ENCODE measurements around the gene NOC2L.

Gene NOC2L

GRCh38 chr1:913491-914130, 45.4 kb downstream of the NOC2L start:
- DNase-seq = peak; percentile 28

GRCh38 chr1:912740-913301, 46.2 kb downstream of the NOC2L start:
- DNase-seq = peak; percentile 26

DNA sequence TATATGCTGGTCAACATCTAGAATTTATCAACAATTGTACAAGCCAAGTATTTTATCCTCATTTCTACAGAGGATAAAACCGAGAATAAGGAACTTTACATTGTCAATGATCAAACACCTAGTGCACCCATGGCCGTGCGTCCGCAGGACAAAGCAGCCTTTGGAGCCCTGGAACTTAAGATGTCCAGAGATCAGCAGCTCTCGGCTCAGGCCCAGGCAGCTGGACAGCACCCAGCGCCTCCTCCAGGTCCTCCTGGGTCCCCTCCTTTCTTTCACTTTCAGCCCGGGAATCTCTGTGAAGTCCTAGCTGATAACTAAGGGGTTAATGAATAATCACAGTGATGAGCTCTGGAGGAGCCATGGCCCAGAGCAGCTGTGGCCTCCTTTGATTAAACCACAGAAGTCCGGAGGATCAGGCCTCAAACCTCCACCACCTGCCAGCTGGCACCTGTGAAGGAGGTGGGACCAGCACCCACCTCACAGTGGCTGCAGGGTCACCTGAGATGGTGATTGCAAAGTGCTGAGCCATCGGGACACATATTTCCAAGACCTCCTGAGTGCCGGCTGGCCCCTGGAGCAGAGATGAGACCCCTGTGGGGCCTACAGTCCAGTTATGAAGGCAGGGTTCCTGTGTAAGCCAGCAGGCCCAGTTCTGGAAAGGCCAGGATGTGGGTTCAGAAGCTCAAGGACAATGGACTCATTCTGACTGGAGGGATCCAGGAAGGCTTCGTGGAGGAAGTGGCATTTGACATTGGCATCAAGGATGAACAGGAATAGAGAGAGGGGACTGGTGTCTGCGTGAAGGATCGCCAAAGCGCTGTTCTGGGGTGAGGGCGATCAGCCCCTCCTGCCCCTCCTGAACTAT, 46.9 kb downstream of the NOC2L start:
- DNase-seq = peak; percentile 20

DNA sequence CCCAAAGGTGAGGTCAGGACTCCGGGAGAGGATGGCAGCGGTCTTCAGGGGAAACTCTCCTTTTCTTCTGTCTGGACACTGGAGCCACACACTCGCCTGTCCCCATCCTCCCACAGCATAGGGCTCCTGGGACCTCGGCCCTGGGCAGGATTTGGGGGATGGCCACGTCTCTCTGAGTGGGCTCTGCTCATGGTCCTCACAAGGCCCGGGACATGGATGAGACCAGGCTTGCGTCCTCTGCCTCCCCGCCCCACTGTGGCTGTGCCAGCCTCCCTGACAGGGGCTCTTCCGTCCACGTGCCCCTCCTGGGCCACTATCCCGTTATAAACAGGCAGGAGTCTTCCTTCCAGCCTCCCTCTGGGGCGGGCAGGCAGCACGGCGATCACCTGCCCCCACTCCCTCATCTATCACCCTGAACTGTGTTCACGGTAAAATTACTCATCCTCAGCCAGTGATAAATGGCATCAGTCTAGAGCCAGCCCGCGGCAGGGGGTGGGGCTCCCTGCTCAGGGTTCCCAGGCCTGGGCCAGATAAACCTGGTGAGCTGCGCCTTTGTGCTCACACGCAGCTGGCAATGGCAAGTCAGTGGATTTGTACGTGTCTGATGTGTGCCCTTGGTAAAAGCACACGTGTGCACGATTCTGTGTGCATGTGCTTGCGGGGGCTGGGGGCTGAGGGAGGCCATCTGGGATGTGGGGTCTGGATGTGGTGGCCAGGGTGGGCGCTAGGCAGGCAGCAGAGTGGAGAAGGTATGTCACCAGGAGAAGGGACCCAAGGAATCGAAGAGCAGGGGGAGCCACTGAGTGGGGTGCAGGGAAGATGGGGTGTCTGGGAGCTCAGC, 48.0 kb downstream of the NOC2L start:
- DNase-seq = peak; percentile 35

DNA sequence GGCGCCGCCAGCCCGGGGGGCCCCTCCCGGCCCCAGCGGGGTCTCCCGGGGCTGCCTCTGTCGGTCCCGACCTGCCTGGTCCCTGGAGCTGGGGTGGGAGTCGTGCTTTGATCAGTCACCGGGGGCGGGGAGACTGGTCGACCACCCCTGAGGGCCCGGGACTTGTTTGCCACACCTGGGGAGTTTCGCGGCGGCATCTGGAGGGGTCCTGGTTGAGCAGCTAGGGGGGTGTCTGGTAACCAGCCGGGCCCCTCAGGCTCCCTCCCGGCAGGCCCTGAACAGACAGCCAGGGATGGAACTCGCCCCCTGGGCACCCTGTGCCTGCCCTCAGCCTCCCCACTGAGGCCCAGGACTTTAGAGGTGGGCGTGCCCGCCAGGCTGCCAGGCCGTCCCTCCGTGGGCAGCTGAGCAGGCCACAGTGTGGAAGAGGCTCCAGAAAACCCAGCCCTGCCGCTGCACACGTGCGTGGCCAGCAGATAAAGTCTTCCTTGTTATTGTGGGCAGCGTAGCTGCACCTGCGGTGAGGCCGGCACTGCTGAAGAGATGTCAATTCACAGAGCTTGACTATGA, 48.7 kb downstream of the NOC2L start:
- DNase-seq = peak; percentile 46

DNA sequence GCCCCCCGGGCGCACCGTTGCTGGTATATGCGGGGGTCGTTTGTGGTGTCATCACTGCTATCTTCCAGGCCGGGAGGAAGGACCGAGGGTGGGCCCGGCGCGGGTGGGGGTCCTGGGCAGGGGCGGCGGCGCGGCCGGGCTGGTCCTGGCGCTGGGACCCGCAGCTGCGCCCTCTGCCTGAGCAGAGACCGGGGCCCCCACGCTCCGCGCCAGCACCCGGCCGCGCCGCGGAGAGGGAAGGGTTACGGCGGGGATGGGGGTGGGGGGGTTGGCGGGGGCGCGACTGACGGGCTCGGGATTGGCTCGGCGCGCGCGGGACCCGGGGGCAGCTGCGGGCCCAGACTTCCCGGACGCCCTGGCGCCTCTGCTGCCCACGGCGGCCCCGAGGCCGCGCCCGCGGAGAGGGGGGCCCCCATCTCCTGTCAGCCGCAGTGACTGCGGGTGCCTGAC, 49.2 kb downstream of the NOC2L start:
- no peak for DNase-seq

- DNase-seq = no peak
Measured at GRCh38 chr1:908661-909060, 50.4 kb downstream of the NOC2L start.

GRCh38 chr1:907611-908451, 51.2 kb downstream of the NOC2L start:
- DNase-seq = peak; percentile 32

- peak; percentile 33 for DNase-seq
Measured at GRCh38 chr1:906600-907420, 52.2 kb downstream of the NOC2L start.

DNA sequence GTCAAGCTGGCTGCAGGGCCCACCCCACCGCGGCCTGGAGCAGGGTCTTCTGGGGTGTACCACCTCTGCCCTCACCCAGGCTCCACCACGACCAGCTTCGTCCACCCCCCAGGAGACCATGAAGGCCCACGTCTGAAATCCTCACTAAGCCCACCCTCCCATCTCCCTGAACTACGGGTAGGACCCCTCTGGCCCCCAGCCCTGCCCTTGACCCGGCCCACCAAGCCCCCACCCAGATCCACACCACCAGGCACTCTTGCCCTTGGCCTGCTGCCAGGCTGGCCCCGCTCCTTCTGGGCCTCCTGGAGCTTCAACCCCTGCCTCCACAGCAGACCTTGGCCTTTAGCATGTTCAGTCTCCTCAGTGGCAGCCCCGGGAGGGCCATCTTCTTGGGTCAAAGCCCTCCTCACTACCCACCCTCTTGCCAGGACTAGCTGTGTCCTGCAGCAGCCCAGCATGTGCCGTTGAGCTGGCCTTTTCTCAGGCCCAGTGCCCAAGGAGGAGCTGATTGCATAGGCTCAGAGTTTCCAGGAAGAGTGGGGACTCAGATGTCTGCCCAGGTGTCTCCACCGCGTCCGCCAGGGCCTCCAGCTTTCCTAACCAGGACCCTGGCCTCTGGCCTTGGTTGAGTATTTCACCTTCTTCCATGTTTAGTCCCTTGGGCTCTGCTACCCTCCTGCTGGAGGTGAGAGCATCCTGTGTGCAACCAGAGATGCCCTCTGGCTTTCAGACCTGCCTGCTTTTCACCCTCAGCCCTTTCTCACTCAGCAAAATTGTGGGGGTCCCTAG, 53.1 kb downstream of the NOC2L start:
- DNase-seq = peak; percentile 55

GRCh38 chr1:905071-905749, 53.8 kb downstream of the NOC2L start:
- DNase-seq = peak; percentile 69

DNA sequence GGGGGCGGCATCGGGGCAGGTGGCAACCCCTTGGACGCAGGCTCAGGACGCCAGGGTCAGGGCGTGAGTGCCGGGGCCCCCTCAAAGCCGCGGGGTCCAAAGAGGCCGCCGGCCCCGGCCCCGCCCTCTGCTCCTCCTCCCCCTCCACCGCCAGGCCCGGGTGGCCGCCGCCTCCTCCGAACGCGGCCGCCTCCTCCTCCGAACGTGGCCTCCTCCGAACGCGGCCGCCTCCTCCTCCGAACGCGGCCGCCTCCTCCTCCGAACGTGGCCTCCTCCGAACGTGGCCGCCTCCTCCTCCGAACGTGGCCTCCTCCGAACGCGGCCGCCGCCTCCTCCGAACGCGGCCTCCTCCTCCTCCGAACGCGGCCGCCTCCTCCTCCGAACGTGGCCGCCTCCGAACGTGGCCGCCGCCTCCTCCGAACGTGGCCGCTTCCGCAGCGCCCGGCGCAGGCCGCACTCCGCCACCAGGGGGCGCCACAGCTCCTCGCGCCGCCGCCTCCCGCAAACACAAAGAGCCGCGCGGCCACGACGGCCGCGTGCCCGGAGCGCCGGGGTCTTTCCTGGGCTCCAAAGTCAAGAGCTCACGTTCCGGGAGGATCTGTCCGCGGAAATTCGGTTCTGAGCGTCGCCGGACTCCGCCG, 54.6 kb downstream of the NOC2L start:
- DNase-seq = peak; percentile 93

DNA sequence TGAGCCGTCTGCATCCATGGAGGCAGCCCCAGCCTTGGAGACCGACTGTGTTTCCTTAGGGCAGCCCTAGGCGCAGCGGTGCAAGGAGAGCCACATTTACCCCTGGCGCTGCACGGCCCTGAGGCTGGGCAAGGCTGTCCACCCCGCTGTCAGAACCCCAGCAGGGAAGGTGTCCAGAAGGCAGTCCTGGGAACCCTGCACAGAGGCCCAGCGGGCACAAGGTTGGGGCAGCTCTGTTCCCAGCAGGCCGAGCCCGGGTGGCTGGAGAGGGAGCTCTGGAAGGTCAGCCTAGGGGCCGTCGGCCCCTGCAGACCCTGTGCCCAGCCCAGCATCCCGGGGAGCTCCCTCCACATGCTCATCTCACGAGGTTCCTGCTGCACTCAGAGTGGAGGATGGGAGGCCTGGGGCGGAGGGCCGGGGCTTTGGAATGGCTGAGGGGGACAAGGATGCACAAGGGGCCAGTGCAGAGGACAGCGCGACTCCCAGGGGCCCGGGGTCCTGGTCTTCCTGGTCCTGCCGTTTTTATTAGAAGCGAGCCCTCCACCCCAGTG, 55.3 kb downstream of the NOC2L start:
- no peak for DNase-seq

DNA sequence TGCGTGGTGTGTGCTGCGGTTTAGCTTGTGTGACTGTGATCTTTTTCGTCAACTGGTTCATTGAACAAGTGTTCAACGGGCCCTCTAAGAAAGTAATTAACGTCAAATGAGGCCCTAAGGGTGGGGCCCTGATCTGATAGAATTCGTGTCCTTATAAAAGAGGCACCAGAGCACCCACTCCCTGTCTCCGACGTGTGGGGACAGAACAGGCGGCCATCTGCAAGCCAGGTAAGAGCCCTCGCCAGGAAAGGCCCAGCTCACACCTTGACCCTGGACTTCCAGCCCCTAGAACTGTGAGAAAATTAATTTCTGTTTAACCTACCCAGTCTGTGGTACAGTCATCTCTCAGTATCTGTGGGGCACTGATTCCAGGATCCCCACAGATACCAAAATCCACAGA, 55.8 kb downstream of the NOC2L start:
- DNase-seq = no peak

DNA sequence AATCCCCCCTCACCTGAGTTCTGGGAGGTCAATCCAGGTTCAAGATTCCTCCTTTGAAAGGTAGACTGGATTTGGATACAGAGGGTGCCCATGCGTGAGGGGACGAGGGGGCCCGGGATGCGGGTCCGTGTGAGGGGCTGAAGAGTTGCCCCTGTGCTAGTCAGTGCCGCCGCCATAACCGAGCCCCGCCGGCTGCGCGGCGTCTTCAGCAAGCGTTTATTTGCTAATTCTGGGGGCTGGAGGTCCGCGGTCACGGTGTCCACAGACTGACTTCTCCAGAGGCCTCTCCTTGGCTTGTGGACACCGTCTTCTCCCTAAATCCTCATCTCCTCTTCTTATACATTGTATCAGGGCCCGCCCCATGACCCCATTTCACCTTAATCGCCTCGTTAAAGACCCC, 56.3 kb downstream of the NOC2L start:
- DNase-seq = no peak

GRCh38 chr1:901108-901859, 57.8 kb downstream of the NOC2L start:
- no peak for DNase-seq

DNA sequence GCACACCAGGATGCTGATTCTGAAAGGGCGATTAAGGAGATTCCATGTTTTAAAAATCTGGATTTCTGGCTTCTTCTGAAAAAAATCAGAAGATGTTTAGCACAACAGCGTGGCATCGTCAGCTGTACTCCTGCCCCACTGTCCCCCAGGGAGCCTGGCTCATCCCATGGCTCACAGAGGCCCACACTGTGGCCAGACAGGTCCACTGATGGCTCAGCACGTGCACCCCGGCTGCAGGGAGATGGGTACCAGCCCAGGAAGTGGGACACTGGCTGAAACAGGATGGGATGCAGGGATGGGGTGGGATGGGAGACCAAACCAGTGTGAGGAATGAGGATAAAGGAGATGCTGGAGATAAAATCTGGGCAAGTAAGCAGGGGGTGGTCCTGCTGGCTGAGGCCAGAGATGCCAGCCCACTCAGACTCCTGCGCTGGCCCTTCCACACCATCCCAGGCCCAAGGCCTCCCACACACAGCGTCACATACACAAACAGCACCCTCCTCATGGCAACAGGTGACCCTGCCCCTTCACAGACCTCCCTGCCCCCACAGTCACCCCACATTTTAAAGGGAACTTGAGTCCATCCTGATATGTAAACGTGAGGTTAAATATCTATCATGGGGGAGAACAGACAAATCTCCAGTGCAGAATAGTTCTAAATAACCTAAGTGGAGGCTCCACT, 59.3 kb downstream of the NOC2L start:
- no peak for DNase-seq

All from femur (tissue), 1 donor.